ENCODE results near the gene SMIM3.
"Not testable (repeated sequence)": the region's sequence is repeated elsewhere in the genome, so short reads cannot be mapped to it uniquely, and the experiment has no call there.

SMIM3 gene, protein sequence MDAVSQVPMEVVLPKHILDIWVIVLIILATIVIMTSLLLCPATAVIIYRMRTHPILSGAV
- 2.6 reads per million, percentile 8 among the genes with 10 or more reads in this experiment for total RNA-seq

- DNase-seq = peak; percentile 54
Measured at GRCh38 chr5:150778517-150779396, at the start of gene SMIM3. SMIM3 (plus strand) TSS chr5:150778757; CDS start chr5:150795441, 16,684 bp downstream.

DNA sequence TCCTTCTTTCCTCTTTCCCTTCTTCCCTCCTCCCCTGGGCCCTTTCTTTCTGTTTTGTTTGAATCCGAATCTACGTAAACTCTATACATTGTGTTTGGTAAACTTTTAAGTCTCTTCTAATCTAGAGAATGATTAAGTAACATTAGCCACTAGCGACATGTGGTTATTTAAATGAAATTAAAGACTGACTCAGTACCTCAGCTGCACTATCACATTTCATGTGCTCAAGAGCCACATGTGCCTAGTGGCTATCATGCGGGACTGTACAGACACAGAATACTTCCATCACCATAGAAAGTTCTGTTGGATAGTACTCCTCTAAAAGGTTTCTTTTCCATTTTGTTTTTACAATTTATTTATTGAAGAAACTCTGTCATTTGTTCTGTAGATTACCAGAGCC, 48.7 kb upstream of the SMIM3 start:
- DNase-seq = no peak

GRCh38 chr5:150731669-150732242, 46.8 kb upstream of the SMIM3 start:
- DNase-seq = no peak

DNA sequence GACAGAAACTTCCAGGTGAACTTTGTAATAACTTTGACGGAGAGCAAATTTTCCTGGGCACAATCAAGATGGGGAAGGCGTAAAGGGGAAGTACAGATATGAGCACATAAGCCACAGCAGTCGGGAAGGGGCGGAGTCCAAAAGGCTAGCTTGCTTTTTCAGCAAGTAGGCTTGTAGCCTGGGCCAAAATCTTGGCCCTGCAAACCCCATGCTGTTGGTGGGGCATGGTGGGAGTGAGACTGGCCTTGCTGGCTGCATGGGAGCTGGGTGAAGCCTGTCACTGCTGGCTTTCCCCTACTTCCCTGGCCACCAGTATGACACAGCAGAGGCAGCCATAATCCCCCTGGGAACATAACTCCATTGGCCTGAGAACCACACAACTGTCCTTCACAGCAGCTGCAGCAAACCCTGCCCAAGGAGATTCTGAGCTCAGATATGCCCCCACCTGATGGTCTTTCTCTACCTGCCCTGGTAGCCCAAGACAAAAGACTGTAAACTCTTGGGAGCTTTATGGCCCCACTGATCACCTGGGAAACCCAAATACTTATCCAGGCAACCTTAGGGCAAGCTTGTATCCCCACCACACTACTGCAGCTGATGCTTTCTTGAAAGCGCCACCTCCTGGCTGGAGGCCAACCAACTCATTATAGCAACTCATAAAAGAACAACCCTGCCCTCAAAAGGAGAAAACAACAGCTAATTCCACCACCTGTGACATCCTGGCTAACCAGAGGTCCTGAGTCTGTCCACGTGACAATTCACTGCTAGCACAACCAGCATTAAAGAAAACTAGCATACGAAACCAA, 43.8 kb upstream of the SMIM3 start:
- no peak for DNase-seq

- no peak for DNase-seq
Measured at GRCh38 chr5:150738862-150739261, 39.7 kb upstream of the SMIM3 start.

DNA sequence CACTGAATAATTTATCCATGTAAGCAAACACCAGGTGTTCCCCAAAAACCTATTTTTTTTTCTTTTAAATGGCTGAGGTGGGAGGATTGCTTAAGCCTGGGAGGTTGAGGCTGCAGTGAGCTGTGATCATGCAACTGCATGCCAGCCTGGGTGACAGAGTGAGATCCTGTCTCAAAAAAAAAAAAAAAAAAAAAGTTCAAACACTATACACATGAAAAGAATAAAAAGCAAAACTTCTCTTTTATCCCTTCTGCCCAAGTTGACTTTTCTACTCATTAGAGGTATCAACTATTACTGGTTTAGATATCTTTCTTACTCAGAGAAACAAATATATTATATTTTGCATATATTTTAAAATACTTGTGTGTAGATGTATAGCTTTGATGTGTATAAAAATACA, 37.6 kb upstream of the SMIM3 start:
- DNase-seq = no peak

DNA sequence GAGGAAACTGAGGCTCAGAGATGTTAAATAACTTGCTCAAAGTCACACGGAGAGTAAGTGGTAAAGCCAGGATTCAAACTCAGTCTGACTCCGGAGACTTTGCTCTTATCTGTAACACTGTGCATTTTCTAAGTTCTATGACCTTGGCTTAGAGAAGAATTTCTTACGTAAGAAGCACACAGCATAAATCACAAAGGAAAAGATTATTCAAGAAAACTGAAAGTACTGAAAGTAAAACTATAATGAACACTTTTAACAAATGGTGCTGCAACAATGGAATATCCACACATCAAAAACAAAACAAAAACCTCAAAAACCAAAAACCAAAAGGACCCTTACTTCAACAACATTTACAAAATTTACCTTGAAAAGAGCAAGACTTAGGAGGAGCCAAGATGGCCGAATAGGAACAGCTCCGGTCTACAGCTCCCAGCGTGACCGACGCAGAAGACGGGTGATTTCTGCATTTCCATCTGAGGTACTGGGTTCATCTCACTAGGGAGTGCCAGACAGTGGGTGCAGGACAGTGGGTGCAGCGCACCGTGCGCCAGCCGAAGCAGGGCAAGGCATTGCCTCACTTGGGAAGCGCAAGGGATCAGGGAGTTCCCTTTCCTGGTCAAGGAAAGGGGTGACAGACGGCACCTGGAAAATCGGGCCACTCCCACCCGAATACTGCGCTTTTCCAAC, 36.0 kb upstream of the SMIM3 start:
- DNase-seq = not testable (repeated sequence)

- DNase-seq = not testable (repeated sequence)
Measured at GRCh38 chr5:150743142-150743488, 35.4 kb upstream of the SMIM3 start.

DNA sequence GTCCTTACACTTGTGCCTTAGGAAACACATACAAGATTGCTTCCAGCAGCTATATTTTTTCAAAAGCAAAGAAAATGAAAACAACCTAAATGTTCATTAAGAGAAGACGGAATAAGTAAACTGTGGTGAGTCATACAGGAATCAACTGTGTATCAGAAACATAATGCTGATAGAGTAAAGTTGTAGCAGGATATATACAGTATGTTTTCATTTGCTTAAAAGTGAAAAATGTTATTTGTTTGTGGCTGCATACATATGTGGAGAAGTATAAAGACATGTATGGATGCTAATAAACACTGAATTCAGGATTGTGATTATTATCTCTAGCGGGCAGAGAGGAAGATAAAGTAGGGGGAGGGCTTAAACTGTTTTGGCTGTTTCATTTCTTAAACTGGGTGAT, 28.1 kb upstream of the SMIM3 start:
- no peak for DNase-seq

GRCh38 chr5:150751096-150751891, 27.3 kb upstream of the SMIM3 start:
- no peak for DNase-seq

GRCh38 chr5:150753463-150753862, 25.1 kb upstream of the SMIM3 start:
- no peak for DNase-seq

- no peak for DNase-seq
Measured at GRCh38 chr5:150753863-150754262, 24.7 kb upstream of the SMIM3 start.

- no peak for DNase-seq
Measured at GRCh38 chr5:150757087-150757649, 21.4 kb upstream of the SMIM3 start.

- no peak for DNase-seq
Measured at GRCh38 chr5:150758203-150758530, 20.4 kb upstream of the SMIM3 start.

DNA sequence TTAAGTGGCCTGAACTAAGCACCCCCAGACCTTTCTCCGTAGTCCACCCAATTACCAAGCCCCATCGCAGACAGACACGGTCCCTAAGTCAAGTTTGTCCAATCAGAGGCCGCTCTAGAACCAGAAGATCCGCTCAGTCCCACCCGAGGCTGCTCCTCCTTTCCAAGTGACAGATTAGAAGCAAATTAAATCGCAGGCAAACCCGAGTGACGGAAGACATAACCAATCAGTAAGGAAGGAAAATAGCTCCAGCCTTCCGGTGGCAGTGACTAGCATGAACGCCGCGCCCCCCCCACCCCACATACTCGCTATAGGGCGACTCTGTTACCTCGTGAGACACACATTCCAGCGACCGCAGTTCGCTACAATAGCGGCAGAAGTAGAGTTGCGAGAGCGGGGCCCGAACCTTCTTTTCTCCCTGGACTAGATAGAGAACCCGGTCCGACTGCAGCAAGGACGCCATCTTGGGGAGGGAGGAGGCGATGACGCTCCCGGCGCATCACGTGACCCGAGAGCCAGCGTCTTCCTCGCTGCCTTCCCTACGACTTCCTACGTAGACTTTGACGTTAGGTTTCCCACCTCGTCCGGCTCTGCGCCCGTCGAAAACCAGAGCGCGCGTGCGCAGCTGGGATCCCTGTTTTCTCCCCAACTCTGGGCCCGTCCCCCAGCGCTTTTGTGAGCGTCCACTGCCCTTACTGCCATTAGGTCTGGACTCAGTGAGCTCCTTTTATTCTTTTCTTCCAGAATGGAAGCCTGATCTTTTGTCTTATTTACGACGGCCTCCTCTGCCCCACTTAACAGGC, 19.8 kb upstream of the SMIM3 start, which contains the start of gene DCTN4:
TSS of gene DCTN4 (minus strand) at position 487 of the 803 bp plus-strand sequence. CDS start at position 463, 24 bp downstream.
- DNase-seq = peak; percentile 94

DNA sequence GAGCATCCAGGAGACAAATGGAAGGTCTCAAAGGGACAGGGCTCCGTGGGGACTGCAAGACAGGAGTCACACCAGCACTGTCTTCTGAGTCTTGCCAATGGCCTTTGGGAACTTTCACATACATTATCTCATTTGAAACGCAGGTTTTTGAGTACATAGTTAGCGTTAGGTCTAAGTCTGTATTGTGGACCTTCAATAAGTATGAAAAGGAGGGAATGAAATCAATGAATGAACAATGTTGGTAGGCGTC, 19.3 kb upstream of the SMIM3 start:
- DNase-seq = no peak

GRCh38 chr5:150762211-150762610, 16.3 kb upstream of the SMIM3 start:
- DNase-seq = no peak

GRCh38 chr5:150763023-150763769, 15.4 kb upstream of the SMIM3 start:
- no peak for DNase-seq

DNA sequence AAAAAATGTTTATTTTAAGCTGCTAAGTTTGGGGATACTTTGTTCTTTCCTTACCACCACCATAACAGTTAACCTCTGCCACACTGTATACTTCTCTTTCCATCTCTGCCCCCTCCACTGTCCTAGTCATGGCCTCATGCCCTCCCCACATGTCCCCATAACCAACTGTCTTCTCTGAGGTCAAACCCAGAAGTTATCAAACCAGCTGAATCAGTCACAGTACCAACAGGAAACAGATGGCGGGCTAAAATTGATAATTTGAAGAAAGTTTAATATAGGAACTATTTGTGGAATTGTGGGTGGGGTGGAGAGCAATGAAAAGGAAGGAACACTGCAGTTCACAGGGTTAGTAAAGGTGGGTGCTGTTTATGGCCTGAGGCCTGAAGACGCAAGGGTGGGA, 14.0 kb upstream of the SMIM3 start:
- DNase-seq = no peak
